ENCODE data around the gene RND1. TPM values are rescaled to one million over a fixed set of nuclear protein-coding genes. Genes with fewer than 3 reads are reported as not detected.
"Not testable (repeated sequence)": the region's sequence is repeated elsewhere in the genome, so short reads cannot be mapped to it uniquely, and the experiment has no call there.

RND1 gene
- total and polyA plus RNA-seq, 7 experiments from 2014 or later: 0.17 to 13.5 (median 1.5) TPM

DNA sequence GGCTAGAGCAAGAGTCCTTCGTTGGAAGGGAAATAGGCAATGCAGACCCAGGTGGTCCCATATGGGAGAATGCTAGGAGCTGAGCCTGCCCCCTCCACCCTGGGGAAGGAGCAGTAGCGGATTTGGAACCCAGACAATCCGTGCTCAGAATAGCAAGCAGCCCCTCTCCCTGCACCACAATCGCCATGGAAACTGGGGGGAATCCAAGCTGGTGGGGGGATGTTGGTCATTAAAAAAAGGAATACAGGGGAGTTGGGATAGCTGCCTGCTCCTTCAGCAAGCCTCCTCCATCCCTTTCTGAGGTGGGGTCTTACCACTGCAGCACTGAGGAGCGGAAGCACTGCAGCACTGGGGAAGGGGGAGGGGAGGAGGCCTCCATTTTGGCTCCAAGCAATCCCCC, 2.9 kb downstream of the RND1 start:
- ATAC-seq (no peak), DNase-seq (no peak)
- POLR2A ChIA-PET: no interaction called here
- Mint-ChIP-seq H3K4me1 (peaks cover 15 to 28% (median 25%) of the 10 kb centered on the region in 7 donors), H3K27me3 (peaks cover 23 to 42% (median 28%) of the 10 kb centered on the region in 5 donors), H3K9me3 (no peaks in the 10 kb centered on the region), H3K27ac (no peak overlapping the region), H3K4me3 (peak overlapping the region in 1 of 10 donors; percentile 19), H3K36me3 (peaks cover 0 to 13% (median 4%) of the 10 kb centered on the region in 5 donors)
- intact Hi-C loops (cut with micrococcal nuclease): no loop called here
- H3K4me3 ChIP-seq (ENCODE audit: low read length): no peak overlapping the region
- peaks cover 10 to 11% of the 10 kb centered on the region in 2 donors for H3K4me1 ChIP-seq (ENCODE audit: control insufficient read depth in 2 of 2, insufficient read depth in 2 of 2, low read length in 2 of 2)
- H3K27ac ChIP-seq (ENCODE audit: low read depth, low read length): no peak overlapping the region
- CTCF ChIA-PET: interaction anchor here (1.1 kb wide), 1 partner anchor 10 kb away, joined by 5 read pairs; no protein-coding TSS in a partner anchor
- no peaks in the 10 kb centered on the region for H3K9me3 ChIP-seq (ENCODE audit: control insufficient read depth in 2 of 3, low read length in 3 of 3)
- no peaks in the 10 kb centered on the region for H3K27me3 ChIP-seq (ENCODE audit: control insufficient read depth in 2 of 2, insufficient read depth in 2 of 2, low read length in 2 of 2)
- H3K36me3 ChIP-seq (ENCODE audit: control insufficient read depth in 2 of 3, insufficient read depth in 3 of 3, low read length in 3 of 3): no peaks in the 10 kb centered on the region

GRCh38 chr12:48861111-48861510, 4.6 kb downstream of the RND1 start:
- ATAC-seq: no peak
- intact Hi-C loops (cut with micrococcal nuclease): no loop called here
- Mint-ChIP-seq H3K4me1 (peaks cover 14 to 27% (median 24%) of the 10 kb centered on the region in 7 donors), H3K36me3 (peaks cover 0 to 13% (median 4%) of the 10 kb centered on the region in 5 donors), H3K9me3 (no peaks in the 10 kb centered on the region), H3K27ac (no peak overlapping the region), H3K4me3 (no peak overlapping the region), H3K27me3 (peaks cover 23 to 42% (median 28%) of the 10 kb centered on the region in 5 donors)
- Histone ChIP-seq H3K4me1 (ENCODE audit: control insufficient read depth in 2 of 2, insufficient read depth in 2 of 2, low read length in 2 of 2) (peaks cover 9 to 11% of the 10 kb centered on the region in 2 donors), H3K27me3 (ENCODE audit: control insufficient read depth in 2 of 2, insufficient read depth in 2 of 2, low read length in 2 of 2) (no peaks in the 10 kb centered on the region), H3K27ac (ENCODE audit: low read depth, low read length) (no peak overlapping the region), H3K36me3 (ENCODE audit: control insufficient read depth in 2 of 3, insufficient read depth in 3 of 3, low read length in 3 of 3) (no peaks in the 10 kb centered on the region), H3K4me3 (ENCODE audit: low read length) (no peak overlapping the region), H3K9me3 (ENCODE audit: control insufficient read depth in 2 of 3, low read length in 3 of 3) (no peaks in the 10 kb centered on the region)
- CTCF ChIA-PET: interaction anchor here (1.2 kb wide), 1 partner anchor 31 kb away, joined by 4 read pairs; no protein-coding TSS in a partner anchor
- no peak for DNase-seq
- POLR2A ChIA-PET: no interaction called here

GRCh38 chr12:48860236-48860635, 5.4 kb downstream of the RND1 start:
- CTCF ChIA-PET: interaction anchor here (0.6 to 1.2 kb wide), 3 partner anchors 32 to 410 kb away, joined by 3 to 6 read pairs (median 4); no protein-coding TSS in a partner anchor

DNA sequence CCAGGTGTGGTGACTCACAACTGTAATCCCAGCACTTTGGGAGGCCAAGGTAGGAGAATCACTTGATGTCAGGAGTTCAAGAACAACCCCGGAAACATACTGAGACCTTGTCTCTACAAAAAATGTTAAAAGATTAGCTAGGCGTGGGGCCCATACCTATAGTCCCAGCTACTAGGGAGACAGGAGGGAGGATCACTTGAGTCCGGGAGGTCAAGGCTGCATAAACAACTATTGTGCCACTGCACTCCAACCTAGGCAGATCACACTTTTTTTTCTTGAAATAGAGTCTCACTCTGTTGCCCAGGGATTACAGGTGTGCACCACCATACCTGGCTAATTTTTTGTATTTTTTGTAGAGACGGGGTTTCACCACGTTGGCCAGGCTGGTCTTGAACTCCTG, 6.1 kb downstream of the RND1 start:
- H3K9me3 Mint-ChIP-seq: no peaks in the 10 kb centered on the region
- H3K4me1 Mint-ChIP-seq: peaks cover 0 to 12% (median 9%) of the 10 kb centered on the region in 7 donors
- H3K36me3 ChIP-seq (ENCODE audit: control insufficient read depth in 2 of 3, insufficient read depth in 3 of 3, low read length in 3 of 3): no peaks in the 10 kb centered on the region
- no peaks in the 10 kb centered on the region for H3K27me3 ChIP-seq (ENCODE audit: control insufficient read depth in 2 of 2, insufficient read depth in 2 of 2, low read length in 2 of 2)
- peaks cover 0 to 4% of the 10 kb centered on the region in 2 donors for H3K4me1 ChIP-seq (ENCODE audit: control insufficient read depth in 2 of 2, insufficient read depth in 2 of 2, low read length in 2 of 2)
- no peak overlapping the region for H3K4me3 Mint-ChIP-seq
- H3K27ac Mint-ChIP-seq: no peak overlapping the region
- DNase-seq: no peak
- no peak for ATAC-seq
- CTCF ChIA-PET: interaction anchor here (0.7 to 0.9 kb wide), 2 partner anchors 133 to 411 kb away, joined by 3 to 6 read pairs; no protein-coding TSS in a partner anchor
- POLR2A ChIA-PET: interaction anchor here (0.6 to 0.8 kb wide), 2 partner anchors 8 to 9 kb away, joined by 3 to 5 read pairs; partner anchors contain the start of gene DDX23
- peaks cover 0 to 13% (median 4%) of the 10 kb centered on the region in 5 donors for H3K36me3 Mint-ChIP-seq
- no peak overlapping the region for H3K27ac ChIP-seq (ENCODE audit: low read depth, low read length)
- intact Hi-C loops (cut with micrococcal nuclease): no loop called here
- peaks cover 19 to 41% (median 27%) of the 10 kb centered on the region in 5 donors for H3K27me3 Mint-ChIP-seq
- no peaks in the 10 kb centered on the region for H3K9me3 ChIP-seq (ENCODE audit: control insufficient read depth in 2 of 3, low read length in 3 of 3)
- no peak overlapping the region for H3K4me3 ChIP-seq (ENCODE audit: low read length)

More at GRCh38 chr12:48860236-48860635, 5.4 kb downstream of the RND1 start:
- peaks cover 0 to 13% (median 4%) of the 10 kb centered on the region in 5 donors for H3K36me3 Mint-ChIP-seq
- peaks cover 5 to 11% of the 10 kb centered on the region in 2 donors for H3K4me1 ChIP-seq (ENCODE audit: control insufficient read depth in 2 of 2, insufficient read depth in 2 of 2, low read length in 2 of 2)
- H3K9me3 ChIP-seq (ENCODE audit: control insufficient read depth in 2 of 3, low read length in 3 of 3); H3K27ac Mint-ChIP-seq; H3K4me3 Mint-ChIP-seq; H3K4me3 ChIP-seq (ENCODE audit: low read length); DNase-seq; H3K27ac ChIP-seq (ENCODE audit: low read depth, low read length); H3K36me3 ChIP-seq (ENCODE audit: control insufficient read depth in 2 of 3, insufficient read depth in 3 of 3, low read length in 3 of 3); ATAC-seq; H3K27me3 ChIP-seq (ENCODE audit: control insufficient read depth in 2 of 2, insufficient read depth in 2 of 2, low read length in 2 of 2); intact Hi-C loops (cut with micrococcal nuclease); H3K9me3 Mint-ChIP-seq: not testable (repeated sequence)
- H3K4me1 Mint-ChIP-seq: peaks cover 5 to 18% (median 15%) of the 10 kb centered on the region in 7 donors
- POLR2A ChIA-PET: interaction anchor here (0.6 to 0.8 kb wide), 3 partner anchors 8 to 57 kb away, joined by 3 to 5 read pairs (median 3); partner anchors contain the start of gene DDX23
- H3K27me3 Mint-ChIP-seq: peaks cover 23 to 42% (median 27%) of the 10 kb centered on the region in 5 donors

DNA sequence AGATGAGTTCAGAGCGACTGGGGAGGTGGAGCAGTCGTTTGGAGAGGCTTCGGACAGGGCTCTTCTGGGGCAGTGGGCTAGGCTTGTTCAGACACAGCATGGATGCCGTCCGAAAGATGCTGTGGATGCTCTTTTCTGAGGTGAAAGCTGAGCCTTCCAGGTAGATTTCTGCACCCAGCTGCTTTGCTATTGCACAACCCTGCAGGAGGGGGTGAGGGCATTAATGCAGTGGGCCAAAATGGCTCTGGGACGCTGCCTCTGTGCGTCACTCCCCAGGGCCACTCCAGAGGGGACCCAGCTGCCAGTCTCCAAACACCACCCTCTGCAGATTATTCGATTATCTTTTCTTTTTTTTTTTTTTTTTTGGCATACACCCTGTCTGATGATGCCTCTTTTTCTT, 7.6 kb downstream of the RND1 start:
- H3K27ac Mint-ChIP-seq: no peak overlapping the region
- peaks cover 1 to 4% (median 3%) of the 10 kb centered on the region in 7 donors for H3K4me1 Mint-ChIP-seq
- no peak overlapping the region for H3K27ac ChIP-seq (ENCODE audit: low read depth, low read length)
- peaks cover 4 to 26% (median 13%) of the 10 kb centered on the region in 5 donors for H3K27me3 Mint-ChIP-seq
- H3K4me3 Mint-ChIP-seq: no peak overlapping the region
- H3K9me3 ChIP-seq (ENCODE audit: control insufficient read depth in 2 of 3, low read length in 3 of 3): no peaks in the 10 kb centered on the region
- H3K9me3 Mint-ChIP-seq: no peaks in the 10 kb centered on the region
- ATAC-seq (no peak), DNase-seq (no peak)
- H3K36me3 Mint-ChIP-seq: peaks cover 0 to 13% (median 4%) of the 10 kb centered on the region in 5 donors
- intact Hi-C loops (cut with micrococcal nuclease): no loop called here
- no peak overlapping the region for H3K4me3 ChIP-seq (ENCODE audit: low read length)
- no peaks in the 10 kb centered on the region for H3K27me3 ChIP-seq (ENCODE audit: control insufficient read depth in 2 of 2, insufficient read depth in 2 of 2, low read length in 2 of 2)
- no peaks in the 10 kb centered on the region for H3K36me3 ChIP-seq (ENCODE audit: control insufficient read depth in 2 of 3, insufficient read depth in 3 of 3, low read length in 3 of 3)
- peaks cover 0 to 1% of the 10 kb centered on the region in 2 donors for H3K4me1 ChIP-seq (ENCODE audit: control insufficient read depth in 2 of 2, insufficient read depth in 2 of 2, low read length in 2 of 2)
- CTCF ChIA-PET: interaction anchor here (1.0 kb wide), 2 partner anchors 72 to 94 kb away, joined by 3 read pairs; no protein-coding TSS in a partner anchor
- POLR2A ChIA-PET: no interaction called here

DNA sequence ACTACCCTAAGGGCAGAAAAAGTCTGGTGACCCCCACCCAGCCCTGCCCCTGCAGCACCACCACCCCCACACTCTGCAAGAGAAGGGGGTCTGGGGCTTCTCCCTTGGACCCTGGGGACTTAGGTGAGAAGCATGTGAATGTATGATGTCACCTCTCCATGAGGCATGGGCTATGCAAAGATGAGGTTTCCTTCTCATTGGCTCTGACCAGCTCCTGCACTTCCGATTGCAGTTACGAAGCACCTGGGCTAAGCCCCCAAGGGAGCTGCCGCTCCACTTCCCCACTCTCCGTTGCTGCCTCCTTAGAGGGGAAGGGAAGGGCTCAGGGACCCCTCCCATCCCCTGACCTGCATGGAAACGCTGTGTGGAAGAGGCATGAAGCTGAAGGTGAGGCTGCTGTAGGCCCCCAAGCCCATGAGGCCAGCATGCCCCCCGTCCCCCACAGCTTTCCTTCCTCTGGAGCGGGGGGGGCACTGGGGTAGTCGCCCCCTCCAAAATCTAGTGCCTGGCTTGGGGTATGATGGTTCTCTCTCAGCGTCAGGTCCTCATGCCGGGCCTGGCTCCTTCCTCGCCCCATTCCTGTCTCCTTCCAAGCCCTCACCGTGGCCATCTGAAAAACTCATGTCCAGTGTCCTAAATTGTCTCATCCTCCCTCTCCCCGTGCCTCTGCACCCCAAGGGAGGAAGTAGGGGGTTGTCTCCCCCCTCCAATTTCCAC, 8.2 kb downstream of the RND1 start:
- Histone ChIP-seq H3K27ac (ENCODE audit: low read depth, low read length) (no peak overlapping the region), H3K9me3 (ENCODE audit: control insufficient read depth in 2 of 3, low read length in 3 of 3) (no peaks in the 10 kb centered on the region), H3K27me3 (ENCODE audit: control insufficient read depth in 2 of 2, insufficient read depth in 2 of 2, low read length in 2 of 2) (no peaks in the 10 kb centered on the region), H3K4me1 (ENCODE audit: control insufficient read depth in 2 of 2, insufficient read depth in 2 of 2, low read length in 2 of 2) (peaks cover 4 to 7% of the 10 kb centered on the region in 2 donors), H3K4me3 (ENCODE audit: low read length) (no peak overlapping the region), H3K36me3 (ENCODE audit: control insufficient read depth in 2 of 3, insufficient read depth in 3 of 3, low read length in 3 of 3) (no peaks in the 10 kb centered on the region)
- ATAC-seq (no peak), DNase-seq (no peak)
- Mint-ChIP-seq H3K9me3 (no peaks in the 10 kb centered on the region), H3K27me3 (peaks cover 0 to 19% (median 9%) of the 10 kb centered on the region in 5 donors), H3K36me3 (peaks cover 0 to 13% (median 4%) of the 10 kb centered on the region in 5 donors), H3K4me3 (no peak overlapping the region), H3K4me1 (peaks cover 4 to 10% (median 9%) of the 10 kb centered on the region in 7 donors), H3K27ac (no peak overlapping the region)
- intact Hi-C loops (cut with micrococcal nuclease): no loop called here
- CTCF ChIA-PET: interaction anchor here (0.7 to 1.0 kb wide), 3 partner anchors 73 to 1057 kb away, joined by 3 read pairs; no protein-coding TSS in a partner anchor
- POLR2A ChIA-PET: no interaction called here
